GM18507 (cell line): ENCODE data around the gene PDCD4.

Source experiments
- DNase-seq: peaks from one replicate; pipeline ENCODE4 v3.0.0; 2011; ENCODE audit warnings: low read depth; ENCODE audit not compliant: insufficient read length; ENCODE audit errors: extremely low spot score
- FAIRE-seq: peaks from 2 replicates; lab custom pipeline; 2011; peaks lifted over from hg19 to GRCh38; lab: Jason Lieb, UNC

Gene PDCD4

GRCh38 chr10:110871298-110872084 lies at the start of gene PDCD4:
PDCD4 (plus strand) TSS chr10:110871928; CDS start chr10:110876028, 4,100 bp downstream.
- FAIRE-seq (peak; percentile 98), DNase-seq (peak; percentile 72)

GRCh38 chr10:110822035-110822711 lies 49.6 kb upstream of the PDCD4 start:
- DNase-seq (no peak), FAIRE-seq (no peak)

- DNase-seq (no peak), FAIRE-seq (no peak)
Observed at GRCh38 chr10:110822712-110823311, 48.9 kb upstream of the PDCD4 start.

GRCh38 chr10:110824152-110824441 lies 47.6 kb upstream of the PDCD4 start:
- FAIRE-seq (no peak), DNase-seq (no peak)

GRCh38 chr10:110824660-110825059 lies 47.1 kb upstream of the PDCD4 start:
- no peak for DNase-seq
- no peak for FAIRE-seq

GRCh38 chr10:110825508-110825907 lies 46.2 kb upstream of the PDCD4 start:
- DNase-seq (no peak), FAIRE-seq (no peak)

GRCh38 chr10:110827410-110827809 lies 44.3 kb upstream of the PDCD4 start:
- FAIRE-seq (no peak), DNase-seq (no peak)

GRCh38 chr10:110827875-110828274 lies 43.9 kb upstream of the PDCD4 start:
- DNase-seq (no peak), FAIRE-seq (no peak)

- DNase-seq (no peak), FAIRE-seq (no peak)
Observed at GRCh38 chr10:110828525-110828924, 43.2 kb upstream of the PDCD4 start.

- FAIRE-seq: no peak
Observed at GRCh38 chr10:110829721-110830410, 41.9 kb upstream of the PDCD4 start.

GRCh38 chr10:110833234-110833940 lies 38.3 kb upstream of the PDCD4 start:
- DNase-seq: no peak
- FAIRE-seq: no peak

More at GRCh38 chr10:110829721-110830410, 41.9 kb upstream of the PDCD4 start:
- DNase-seq: no peak

- FAIRE-seq: no peak
- no peak for DNase-seq
Observed at GRCh38 chr10:110833941-110834628, 37.6 kb upstream of the PDCD4 start.

GRCh38 chr10:110834629-110835301 lies 37.0 kb upstream of the PDCD4 start:
- DNase-seq: no peak
- no peak for FAIRE-seq

- FAIRE-seq (no peak), DNase-seq (no peak)
Observed at GRCh38 chr10:110835841-110836240, 35.9 kb upstream of the PDCD4 start.

GRCh38 chr10:110836706-110837105 lies 35.0 kb upstream of the PDCD4 start:
- no peak for DNase-seq
- no peak for FAIRE-seq

GRCh38 chr10:110837418-110838171 lies 34.1 kb upstream of the PDCD4 start:
- no peak for FAIRE-seq
- no peak for DNase-seq

GRCh38 chr10:110840225-110840922 lies 31.4 kb upstream of the PDCD4 start:
- DNase-seq: no peak
- FAIRE-seq: no peak
